Right lobe of liver (tissue), 4 donors: ENCODE measurements around the gene PON3.

ENCODE experiments used
- POLR2A ChIP-seq: fragments of 450-650 bp; IDR thresholded peaks from one replicate; pipeline ENCODE4 v1.6.1; 2017; ENCODE audit warnings: antibody characterized with exemption, mild to moderate bottlenecking
- TF ChIP-seq, protein P1 (sequence below), 4 donors: fragments of 200-600 bp in 3 of 4; fragments of 450-650 bp in 1 of 4; IDR thresholded peaks; one replicate each; pipeline versions ENCODE4 v1.5.1 to v1.8.0; 2016 to 2022; ENCODE audit warnings: antibody characterized with exemption in 4 of 4, mild to moderate bottlenecking in 2 of 4
- donor health status: DM: no; HTN: no; CAD: no.
- donor health status: DM: no; HTN: no; CAD: no.
- donor health status: DM: no; HTN: yes; CAD: no.

DNA sequence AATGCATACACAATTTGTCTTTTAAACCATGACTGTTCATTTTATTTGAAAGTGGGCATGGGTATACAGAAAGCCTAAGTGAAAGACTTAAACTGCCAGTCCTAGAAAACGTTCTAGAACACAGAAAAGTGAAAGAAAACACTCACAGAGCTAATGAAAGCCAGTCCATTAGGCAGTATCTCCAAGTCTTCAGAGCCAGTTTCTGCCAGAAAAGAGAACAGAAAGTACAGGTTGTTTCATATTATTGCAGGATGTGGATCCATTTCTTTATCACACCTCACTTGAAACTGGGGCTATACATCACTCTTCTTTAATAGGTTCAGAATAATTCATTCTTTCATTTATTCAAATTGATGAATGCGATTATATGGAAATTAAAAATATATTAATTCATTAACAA lies 79.6 kb downstream of the PON3 start:
- TF ChIP-seq, protein P1, sequence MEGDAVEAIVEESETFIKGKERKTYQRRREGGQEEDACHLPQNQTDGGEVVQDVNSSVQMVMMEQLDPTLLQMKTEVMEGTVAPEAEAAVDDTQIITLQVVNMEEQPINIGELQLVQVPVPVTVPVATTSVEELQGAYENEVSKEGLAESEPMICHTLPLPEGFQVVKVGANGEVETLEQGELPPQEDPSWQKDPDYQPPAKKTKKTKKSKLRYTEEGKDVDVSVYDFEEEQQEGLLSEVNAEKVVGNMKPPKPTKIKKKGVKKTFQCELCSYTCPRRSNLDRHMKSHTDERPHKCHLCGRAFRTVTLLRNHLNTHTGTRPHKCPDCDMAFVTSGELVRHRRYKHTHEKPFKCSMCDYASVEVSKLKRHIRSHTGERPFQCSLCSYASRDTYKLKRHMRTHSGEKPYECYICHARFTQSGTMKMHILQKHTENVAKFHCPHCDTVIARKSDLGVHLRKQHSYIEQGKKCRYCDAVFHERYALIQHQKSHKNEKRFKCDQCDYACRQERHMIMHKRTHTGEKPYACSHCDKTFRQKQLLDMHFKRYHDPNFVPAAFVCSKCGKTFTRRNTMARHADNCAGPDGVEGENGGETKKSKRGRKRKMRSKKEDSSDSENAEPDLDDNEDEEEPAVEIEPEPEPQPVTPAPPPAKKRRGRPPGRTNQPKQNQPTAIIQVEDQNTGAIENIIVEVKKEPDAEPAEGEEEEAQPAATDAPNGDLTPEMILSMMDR (IDR thresholded peaks at IDR 0.05) = no peak
- TF ChIP-seq POLR2A = no peak
